D721Med (cell line): Measurements from ENCODE around the gene LIMK2.

Experiments used
- DNase-seq: peaks from one replicate; pipeline ENCODE4 v3.0.0; 2011; ENCODE audit warnings: low spot score; ENCODE audit not compliant: insufficient read length
- FAIRE-seq: peaks from 2 replicates; lab custom pipeline; 2011; peaks lifted over from hg19 to GRCh38; lab: Jason Lieb, UNC
- TF ChIP-seq, protein P1 (sequence below): IDR thresholded peaks from 2 replicates; pipeline ENCODE4 v1.5.1; 2012; ENCODE audit warnings: mild to moderate bottlenecking, control low read depth; ENCODE audit not compliant: insufficient read depth; ENCODE audit errors: missing control alignments

LIMK2 gene

DNA sequence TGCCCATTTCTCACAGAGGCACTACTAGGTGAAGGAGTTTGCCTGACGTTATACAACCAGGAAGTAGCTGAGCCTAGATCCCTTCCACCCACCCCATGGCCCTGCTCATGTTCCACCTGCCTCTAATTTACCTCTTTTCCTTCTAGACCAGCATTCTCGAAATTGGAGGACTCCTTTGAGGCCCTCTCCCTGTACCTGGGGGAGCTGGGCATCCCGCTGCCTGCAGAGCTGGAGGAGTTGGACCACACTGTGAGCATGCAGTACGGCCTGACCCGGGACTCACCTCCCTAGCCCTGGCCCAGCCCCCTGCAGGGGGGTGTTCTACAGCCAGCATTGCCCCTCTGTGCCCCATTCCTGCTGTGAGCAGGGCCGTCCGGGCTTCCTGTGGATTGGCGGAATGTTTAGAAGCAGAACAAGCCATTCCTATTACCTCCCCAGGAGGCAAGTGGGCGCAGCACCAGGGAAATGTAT, 66.1 kb downstream of the LIMK2 start:
- FAIRE-seq, result no peak
- no peak for DNase-seq

DNA sequence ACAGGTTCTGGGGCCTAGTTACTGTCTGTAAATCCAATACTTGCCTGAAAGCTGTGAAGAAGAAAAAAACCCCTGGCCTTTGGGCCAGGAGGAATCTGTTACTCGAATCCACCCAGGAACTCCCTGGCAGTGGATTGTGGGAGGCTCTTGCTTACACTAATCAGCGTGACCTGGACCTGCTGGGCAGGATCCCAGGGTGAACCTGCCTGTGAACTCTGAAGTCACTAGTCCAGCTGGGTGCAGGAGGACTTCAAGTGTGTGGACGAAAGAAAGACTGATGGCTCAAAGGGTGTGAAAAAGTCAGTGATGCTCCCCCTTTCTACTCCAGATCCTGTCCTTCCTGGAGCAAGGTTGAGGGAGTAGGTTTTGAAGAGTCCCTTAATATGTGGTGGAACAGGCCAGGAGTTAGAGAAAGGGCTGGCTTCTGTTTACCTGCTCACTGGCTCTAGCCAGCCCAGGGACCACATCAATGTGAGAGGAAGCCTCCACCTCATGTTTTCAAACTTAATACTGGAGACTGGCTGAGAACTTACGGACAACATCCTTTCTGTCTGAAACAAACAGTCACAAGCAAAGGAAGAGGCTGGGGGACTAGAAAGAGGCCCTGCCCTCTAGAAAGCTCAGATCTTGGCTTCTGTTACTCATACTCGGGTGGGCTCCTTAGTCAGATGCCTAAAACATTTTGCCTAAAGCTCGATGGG, 66.7 kb downstream of the LIMK2 start:
- FAIRE-seq, result no peak
- DNase-seq, result no peak
- TF ChIP-seq, protein P1, sequence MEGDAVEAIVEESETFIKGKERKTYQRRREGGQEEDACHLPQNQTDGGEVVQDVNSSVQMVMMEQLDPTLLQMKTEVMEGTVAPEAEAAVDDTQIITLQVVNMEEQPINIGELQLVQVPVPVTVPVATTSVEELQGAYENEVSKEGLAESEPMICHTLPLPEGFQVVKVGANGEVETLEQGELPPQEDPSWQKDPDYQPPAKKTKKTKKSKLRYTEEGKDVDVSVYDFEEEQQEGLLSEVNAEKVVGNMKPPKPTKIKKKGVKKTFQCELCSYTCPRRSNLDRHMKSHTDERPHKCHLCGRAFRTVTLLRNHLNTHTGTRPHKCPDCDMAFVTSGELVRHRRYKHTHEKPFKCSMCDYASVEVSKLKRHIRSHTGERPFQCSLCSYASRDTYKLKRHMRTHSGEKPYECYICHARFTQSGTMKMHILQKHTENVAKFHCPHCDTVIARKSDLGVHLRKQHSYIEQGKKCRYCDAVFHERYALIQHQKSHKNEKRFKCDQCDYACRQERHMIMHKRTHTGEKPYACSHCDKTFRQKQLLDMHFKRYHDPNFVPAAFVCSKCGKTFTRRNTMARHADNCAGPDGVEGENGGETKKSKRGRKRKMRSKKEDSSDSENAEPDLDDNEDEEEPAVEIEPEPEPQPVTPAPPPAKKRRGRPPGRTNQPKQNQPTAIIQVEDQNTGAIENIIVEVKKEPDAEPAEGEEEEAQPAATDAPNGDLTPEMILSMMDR, result no peak

More for the DNA sequence above, 66.1 kb downstream of the LIMK2 start:
- TF ChIP-seq, protein P1, result no peak

DNA sequence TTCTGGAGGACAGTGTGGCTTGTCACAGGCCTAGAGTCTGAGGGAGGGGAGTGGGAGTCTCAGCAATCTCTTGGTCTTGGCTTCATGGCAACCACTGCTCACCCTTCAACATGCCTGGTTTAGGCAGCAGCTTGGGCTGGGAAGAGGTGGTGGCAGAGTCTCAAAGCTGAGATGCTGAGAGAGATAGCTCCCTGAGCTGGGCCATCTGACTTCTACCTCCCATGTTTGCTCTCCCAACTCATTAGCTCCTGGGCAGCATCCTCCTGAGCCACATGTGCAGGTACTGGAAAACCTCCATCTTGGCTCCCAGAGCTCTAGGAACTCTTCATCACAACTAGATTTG, 67.2 kb downstream of the LIMK2 start:
- no peak for DNase-seq
- no peak for FAIRE-seq
- TF ChIP-seq, protein P1, result no peak

DNA sequence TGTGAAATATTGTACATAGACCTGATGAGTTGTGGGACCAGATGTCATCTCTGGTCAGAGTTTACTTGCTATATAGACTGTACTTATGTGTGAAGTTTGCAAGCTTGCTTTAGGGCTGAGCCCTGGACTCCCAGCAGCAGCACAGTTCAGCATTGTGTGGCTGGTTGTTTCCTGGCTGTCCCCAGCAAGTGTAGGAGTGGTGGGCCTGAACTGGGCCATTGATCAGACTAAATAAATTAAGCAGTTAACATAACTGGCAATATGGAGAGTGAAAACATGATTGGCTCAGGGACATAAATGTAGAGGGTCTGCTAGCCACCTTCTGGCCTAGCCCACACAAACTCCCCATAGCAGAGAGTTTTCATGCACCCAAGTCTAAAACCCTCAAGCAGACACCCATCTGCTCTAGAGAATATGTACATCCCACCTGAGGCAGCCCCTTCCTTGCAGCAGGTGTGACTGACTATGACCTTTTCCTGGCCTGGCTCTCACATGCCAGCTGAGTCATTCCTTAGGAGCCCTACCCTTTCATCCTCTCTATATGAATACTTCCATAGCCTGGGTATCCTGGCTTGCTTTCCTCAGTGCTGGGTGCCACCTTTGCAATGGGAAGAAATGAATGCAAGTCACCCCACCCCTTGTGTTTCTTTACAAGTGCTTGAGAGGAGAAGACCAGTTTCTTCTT, 67.9 kb downstream of the LIMK2 start:
- TF ChIP-seq, protein P1, result no peak
- DNase-seq (no peak), FAIRE-seq (no peak)

DNA sequence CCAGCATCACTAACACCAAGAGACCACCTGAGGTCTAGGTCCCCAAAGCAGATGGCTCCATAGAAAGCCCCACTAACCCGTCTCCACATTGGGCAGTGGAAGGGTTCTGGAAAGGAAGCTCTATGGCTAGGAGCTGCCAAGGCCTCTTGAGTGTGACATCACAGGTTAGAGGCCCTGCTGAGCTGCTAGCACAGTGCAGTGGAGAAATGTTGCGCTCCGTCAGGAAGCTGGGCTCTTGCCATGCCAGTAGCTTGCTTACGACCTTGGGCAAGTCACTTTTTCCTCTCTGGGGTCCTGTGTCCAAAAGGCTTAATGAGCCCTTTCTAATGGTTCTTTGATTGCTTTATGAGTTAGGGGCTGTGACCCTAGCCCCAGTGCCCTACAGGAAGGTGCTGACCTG, 69.6 kb downstream of the LIMK2 start:
- no peak for DNase-seq
- FAIRE-seq, result no peak
- TF ChIP-seq, protein P1, result no peak

DNA sequence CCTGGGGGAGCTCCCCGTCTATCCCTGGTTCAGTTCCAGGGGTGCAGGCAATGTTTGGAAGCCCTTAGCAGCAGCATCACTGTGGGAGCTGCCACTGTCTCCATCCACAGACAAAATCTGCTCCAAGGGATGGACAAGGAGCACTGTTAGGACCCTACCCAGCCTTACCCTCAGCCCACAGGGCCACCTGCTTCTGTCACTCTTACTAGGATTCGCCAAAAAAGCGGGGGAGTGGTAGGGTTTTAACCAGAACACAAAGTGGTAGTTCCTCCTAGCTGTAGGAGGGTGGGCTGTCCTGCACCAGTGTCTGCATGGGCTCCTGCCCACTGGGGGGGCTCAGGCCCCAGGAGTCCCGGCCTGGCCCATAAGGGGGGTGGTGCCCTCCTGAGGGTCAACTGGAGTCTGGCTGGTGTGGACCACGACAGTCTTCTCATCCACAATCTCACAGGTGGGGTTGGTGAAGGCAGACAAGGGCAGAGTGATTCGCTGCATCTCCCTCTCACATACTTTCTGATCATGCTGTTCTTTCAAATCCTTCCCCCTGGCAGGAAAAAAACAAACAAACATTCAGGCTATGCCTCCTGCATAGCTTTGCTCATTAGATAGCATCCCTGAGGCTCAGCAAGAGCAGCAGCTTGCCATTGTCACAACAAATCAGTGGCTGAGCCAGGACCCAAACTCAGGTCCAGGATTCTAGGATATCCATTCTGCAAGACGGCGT, 70.8 kb downstream of the LIMK2 start:
- FAIRE-seq (no peak), DNase-seq (no peak)
- TF ChIP-seq, protein P1, result no peak
